ENCODE measurements around the gene USP34.
"Not testable (repeated sequence)": the region's sequence is repeated elsewhere in the genome, so short reads cannot be mapped to it uniquely, and the experiment has no call there.

Gene USP34

DNA sequence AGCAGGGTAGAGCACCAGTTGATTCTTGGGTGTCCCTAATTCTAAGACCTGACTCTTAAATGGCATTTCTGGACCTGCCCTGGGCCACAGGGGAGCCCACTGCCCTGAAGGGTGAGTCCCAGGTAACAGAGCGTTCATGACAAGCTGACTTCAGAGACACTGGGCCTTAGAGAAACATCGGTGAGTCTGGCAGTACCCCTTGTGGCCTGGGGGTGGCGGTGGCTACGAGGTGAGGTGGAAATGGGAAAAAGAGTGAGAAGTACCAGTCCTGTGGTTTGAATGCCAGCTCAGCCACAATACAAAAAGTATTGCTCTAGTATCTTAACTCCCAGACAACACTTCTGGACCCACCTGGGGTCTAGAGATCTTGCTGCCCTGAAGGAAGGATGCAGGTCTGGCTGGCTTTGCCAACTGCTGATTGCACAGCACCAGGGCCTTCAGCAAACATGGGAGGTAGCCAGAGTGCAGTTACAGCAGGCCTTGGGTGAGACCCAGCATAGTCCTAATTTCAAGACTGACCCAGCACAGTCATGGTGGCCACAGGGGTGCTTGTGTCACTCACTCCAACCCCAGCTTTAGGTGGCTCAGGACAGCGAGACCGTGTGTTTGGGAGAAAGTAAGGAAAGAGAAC, 44.5 kb downstream of the USP34 start:
- no peak for DNase-seq

DNA sequence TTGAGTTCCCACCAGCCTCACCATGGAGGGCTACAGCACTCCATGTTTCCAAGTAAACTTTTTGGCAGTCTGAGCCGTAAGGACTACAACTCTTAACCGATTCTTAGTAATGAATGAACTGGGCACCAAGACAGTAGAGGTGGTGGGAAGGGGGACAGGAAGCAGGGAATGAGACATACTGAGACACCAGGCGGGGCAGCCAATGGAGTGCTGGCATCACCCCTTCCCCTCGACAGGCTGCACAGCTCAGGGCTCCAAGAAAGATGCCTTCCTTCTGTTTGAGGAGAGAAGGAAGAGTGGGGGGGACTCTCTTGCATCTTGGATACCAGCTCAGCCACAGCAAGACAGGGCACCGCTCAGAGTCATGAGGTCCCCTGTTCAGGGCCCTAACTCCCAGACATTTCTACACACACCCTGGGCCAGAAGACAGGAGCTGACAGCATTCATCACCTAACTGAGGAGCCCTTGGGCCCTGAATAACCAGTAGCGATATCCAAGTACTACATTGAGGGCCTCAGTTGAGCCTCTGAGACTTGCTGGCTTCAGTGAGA, 45.2 kb downstream of the USP34 start:
- no peak for DNase-seq

DNA sequence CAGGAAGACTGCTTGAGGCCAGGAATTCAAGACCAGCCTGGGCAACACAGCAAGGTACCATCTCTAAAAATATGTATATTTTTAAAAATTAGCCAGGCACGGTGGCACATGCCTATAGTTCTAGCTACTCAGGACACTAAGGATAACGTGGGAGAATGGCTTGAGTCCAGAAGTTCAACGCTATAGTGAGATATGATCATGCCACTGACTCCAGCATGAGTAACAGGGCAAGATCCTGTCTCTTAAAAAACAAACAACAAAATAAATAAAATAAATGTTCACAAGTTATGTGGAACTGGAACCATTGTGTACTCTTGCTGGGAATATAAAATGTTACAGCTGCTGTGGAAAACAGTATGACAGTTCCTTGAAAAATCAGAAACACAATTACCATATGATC, 47.2 kb downstream of the USP34 start:
- no peak for DNase-seq

DNA sequence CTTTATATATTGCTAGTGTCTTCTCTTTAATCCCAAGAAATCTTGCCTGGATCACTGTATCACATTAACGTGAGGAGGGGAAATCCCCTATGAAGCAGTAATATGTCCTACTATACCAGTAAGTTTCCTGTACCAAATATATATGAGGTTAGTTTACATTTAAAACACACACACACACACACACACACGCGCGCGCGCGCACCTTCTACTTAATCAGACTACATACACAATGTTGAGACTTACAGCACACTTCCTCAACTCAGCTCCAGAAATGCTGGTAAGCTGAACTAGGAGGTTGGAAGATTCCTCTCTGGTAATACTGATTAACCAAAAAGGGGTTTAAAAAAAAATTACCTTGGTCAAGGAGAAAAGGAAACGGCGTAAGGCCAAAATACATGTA, 49.3 kb downstream of the USP34 start:
- no peak for DNase-seq

DNA sequence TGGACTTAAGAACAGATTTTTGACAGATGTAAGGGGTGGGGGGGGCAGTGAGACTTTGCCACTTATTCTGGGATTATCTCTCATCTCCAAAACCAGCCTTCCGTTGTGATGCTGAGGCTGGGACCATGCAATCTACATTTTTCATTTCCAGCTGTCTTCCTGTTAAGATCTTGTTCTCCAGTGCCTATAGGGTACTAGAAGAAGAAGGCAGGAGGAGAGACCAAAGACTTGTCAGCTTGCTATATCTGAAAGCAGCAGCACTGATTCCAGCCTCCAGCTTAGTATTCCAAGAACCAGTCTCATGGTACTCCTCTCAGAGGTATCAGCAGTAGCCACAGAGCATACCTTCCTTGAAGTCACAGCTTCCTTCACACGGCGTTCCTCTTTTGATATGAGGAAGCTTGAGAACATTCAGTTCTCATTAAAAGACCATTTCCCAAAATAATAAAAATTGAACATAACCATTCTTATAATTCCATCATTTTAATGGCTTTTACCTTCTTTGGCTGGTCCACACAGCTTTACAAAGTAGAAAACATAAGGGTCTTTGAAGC, 49.8 kb downstream of the USP34 start:
- DNase-seq: no peak

DNA sequence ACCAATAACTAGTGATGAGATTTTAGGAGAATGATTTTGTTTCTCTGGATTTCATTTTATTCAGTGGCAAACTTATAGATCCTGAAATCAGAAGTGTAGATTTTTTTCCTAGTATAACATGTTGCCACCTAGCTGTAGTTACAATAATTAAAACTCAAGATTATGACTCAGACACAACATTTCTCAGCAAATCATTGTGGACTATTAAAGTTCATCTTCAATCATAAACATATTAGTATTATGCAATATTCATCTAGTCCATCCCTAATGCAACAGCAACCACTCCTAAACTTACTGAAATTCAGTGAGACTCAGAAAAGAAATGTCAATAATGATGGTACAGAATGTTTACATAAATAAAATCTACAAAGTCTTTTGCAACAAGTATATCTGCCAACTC, 51.3 kb downstream of the USP34 start:
- DNase-seq: no peak

DNA sequence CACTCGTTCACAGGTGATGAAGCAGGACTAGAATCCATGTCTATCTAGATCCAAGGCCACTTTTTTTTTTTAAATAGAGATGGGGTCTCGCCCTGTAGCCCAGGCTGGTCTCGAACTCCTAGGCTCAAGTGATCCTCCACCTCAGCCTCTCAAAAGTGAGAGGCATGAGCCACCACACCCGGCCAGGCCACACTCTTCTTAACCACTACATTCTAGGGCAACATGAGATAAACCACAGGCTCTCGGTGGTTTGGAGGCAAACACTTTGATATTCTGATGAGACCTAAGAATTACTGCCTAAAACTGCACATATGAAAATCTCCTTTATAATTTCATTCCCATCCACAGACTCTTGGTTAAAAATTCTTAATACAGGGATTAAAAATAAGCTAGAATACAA, 51.8 kb downstream of the USP34 start:
- no peak for DNase-seq

DNA sequence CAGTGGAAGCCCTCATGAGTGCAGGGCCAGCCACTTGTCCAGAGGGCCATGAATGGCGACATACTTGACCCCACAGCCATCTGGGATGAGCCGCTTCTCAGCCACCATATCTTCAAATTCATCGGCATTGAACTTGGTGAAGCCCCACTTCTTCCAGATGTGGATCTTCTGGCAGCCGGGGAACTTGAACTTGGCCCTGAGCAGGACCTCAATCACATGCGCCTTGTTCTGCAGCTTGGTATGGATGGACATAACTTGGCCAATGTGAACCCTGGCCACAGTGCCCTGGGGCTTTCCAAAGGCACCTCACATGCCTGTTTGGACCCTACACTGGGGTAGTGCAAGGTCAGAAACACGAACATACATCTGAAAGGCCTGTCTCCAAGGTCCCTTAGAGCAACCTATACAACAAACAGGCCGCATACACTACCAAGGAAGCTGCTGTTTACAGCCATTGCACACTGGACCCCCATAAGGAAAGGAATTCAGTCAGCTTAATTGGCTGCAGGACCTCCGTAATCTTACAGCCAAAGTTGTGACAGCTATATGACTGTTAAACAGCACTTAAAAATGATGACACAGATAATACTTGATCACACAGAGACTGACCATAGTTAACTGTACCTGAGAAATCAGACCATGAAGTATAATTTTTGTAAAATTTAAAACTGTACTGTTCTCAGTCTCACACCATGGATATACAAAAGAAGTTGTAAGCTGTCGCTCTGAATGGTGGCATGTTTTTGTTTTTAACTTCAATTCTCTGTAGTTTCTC, 53.8 kb downstream of the USP34 start:
- no peak for DNase-seq

DNA sequence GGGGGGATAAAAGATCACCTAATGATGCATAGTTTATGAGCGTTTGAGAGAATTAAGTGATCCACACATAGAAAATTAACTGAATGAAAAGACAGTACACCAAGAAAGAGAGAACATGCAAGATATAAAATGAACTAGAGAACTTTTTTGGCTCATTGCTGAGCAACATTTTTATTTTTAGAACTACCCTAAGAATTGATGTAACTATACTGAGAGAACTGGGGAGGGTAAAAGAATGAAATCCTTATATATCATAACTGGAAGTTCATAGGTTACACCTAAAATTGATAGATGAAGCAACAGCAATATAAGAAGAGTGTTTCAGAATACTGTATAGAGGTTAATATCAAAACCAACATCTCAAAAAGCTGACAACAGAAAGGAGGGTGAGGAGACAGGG, 55.6 kb downstream of the USP34 start:
- no peak for DNase-seq

DNA sequence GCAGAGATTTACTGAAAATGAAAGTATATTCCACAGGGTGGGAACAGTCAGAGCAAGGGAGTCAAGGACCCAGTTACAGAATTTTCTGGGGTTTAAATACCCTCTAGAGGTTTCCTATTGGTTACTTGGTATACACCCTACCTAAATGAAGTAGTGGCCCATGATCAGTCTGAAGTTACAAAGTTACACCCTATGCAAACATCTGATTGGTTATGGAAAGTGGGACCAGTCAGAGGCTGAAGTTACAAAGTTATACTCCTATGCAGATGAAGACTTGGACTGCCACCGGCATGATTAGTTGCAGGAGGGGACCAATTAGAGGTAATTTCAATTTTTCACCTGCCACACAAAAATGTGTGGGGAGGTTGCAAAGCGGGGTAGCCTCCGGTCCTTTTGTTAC, 56.2 kb downstream of the USP34 start:
- no peak for DNase-seq

DNA sequence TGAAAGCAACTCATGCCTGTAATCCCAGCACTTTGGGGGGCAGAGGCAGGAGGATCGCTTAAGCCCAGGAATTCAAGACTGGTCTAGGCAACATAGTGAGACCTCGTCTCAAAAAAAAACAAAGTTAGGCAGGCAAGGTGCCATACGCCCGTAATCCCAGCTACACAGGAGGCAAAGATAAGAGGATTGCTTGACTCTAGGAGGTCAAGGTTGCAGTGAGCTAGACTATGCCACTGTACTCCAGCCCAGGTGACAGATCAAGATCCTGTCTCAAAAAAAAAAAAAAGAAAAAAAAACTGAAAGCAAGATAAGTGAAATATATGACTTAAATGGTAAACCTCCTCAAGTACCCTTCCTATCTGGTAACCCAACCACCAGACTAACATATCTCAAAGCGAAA, 59.8 kb downstream of the USP34 start:
- DNase-seq: no peak

DNA sequence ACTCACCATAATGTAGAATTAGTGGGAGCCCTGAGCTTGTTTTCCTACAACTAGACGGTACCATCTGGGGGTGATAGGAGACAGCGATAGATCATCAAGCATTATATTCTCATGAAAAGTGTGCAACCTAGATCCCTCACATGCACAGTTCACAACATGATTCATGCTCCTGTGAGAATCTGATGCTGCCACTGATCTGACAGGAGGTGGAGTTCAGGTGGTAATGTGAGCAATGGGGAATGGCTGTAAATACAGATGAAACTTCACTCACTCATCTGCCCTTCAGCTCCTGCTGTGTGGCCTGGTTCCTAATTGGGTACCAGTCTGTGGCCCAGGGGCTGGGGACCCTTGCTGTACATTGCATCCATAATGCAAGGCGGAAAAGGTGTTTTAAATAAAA, 60.7 kb downstream of the USP34 start:
- DNase-seq: no peak

DNA sequence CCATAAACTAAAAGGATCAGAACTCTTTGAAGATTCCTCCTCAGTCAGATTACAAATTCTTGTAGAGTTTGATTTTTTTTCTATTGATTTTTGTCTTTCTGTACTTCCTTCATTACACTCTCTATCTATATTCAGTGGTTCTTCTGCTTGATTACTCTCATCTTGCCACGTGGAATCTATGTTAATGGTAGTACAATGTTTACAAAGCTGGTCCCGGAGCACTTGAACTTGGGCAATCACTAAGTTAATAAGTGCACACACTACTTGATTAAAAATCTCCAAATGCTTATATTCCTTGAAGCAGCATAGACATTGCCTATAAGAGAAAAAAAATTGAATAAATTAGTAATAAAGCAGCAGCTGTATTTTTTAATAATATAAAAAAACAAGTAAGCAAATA, 65.1 kb downstream of the USP34 start:
- DNase-seq: no peak

DNA sequence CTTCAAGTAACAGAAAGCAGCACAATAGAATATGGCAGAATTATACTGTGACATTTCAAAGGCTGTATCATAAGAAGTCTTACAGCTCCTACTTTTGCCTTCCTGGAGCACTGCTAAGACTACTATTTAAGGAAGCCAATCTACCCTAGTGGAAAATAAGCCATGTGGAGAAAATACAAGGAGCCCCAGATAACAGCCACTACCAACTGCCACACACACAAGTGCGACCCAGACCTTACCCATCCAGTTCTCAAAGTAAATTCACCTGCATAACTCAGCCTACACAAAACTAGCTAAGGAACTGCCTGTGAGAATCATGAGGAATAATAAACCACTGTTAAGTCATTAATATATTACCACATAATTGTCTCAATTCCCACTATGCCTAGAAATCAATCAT, 66.4 kb downstream of the USP34 start:
- no peak for DNase-seq

DNA sequence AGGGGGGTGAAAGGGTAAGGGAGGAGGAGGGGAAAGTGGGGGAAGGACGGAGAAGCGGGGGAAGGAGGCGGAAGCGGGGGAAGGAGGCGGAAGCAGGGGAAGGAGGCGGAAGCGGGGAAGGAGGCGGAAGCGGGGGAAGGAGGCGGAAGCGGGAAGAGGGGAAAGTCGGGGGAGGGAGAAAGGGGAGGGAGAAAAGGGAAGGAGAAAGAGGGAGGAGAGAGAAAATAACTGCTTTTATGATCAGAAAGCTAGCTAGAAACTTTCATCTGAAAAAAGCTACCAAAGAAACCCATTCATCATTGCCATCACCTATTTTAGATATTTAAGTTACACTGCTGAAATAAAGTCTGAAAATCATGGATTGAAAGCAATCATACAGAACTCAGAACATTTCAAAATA, 72.5 kb downstream of the USP34 start:
- DNase-seq: no peak

DNA sequence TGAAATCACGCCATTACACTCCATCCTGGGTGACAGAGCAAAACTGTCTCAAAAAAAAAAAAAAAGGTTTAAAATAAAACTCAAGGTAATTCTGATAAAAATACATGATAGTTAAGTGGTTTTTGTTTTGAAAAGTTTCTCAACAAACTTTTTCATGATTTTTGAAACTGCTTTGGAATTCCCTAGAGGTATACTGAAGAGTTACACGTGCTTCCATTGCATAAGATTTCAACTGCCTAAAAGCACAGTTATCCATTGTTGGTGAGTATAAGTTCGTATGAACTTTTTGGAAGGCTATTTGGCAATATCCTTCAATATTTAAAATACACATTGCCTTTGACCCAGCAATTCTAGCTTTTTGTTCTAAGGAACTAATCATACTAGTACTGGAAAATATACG, 74.9 kb downstream of the USP34 start:
- DNase-seq: no peak

DNA sequence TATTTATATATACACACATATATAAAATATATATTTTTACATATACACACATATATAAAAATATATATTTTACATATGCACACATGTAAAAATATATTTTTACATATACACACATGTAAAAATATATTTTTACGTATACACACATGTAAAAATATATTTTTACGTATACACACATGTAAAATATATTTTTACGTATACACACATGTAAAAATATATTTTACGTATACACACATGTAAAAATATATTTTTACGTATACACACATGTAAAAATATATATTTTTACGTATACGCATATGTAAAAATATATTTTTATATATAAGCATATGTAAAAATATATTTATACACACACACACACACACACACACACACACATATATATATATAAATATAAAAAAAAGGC, 83.3 kb downstream of the USP34 start:
- DNase-seq: not testable (repeated sequence)

DNA sequence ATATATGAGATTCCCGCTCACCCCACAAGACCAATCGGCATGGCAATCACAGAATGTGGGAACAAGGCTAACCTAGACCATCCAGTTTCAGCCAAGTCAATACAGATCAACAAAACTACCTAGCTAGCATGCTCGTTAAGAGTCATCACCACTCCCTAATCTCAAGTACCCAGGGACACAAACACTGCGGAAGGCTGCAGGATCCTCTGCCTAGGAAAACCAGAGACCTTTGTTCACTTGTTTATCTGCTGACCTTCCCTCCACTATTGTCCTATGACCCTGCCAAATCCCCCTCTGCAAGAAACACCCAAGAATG, 90.0 kb downstream of the USP34 start:
- DNase-seq: not testable (repeated sequence)

DNA sequence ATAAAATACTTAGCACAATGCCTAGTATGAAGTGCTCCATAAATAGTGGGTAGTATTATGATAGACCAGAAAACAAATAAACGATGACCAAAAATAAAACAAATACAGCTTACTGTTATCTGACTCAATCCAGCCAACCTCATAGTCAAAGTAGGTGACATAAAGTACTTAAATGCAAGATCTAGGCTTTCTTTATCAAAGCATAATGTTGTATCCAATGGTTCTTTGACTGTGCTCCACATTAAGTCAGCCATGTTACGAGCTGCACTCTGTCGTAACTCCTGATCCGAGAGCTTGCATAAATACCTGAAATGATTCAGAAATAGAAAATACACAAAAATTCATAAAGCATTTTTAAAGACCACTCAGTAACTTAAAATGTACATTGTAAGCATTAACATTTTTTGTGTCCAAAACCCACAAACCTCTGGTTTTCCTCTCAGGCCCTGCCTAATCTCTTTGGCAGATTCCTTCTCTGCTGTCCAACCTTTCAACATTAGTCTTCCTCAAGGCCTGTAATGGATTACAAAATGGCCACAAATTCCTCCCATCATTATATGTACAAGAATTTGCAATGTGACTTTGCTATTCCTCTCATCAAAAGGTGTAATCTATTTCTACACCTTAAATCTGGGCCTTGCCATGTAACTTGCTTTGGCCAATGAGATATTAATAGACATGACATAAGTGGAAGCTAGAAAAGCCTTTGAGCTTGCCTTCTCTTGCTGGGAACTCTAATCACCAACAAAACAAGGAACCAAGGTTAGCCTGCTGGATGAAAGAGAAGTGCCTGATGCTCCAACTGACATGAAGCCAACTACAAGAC, 90.6 kb downstream of the USP34 start:
- no peak for DNase-seq

DNA sequence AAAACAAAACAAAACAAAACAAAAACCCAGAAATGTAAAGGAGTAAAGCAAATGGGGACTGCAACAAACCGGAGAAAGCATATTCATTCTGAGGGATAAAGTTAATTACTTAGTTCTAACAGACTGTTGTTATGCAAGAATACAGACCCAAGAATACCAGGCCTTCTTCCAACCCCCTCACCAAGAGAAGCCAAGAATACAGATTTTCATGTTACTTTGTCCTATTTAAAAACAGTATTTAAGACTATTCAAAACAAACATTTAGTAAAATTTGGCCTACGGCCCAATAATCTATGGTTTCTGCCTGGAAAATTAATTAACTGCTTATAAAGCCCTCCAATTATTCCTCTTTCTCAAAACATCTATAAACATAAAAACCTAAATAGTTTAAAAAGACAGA, 91.4 kb downstream of the USP34 start:
- DNase-seq: no peak

DNA sequence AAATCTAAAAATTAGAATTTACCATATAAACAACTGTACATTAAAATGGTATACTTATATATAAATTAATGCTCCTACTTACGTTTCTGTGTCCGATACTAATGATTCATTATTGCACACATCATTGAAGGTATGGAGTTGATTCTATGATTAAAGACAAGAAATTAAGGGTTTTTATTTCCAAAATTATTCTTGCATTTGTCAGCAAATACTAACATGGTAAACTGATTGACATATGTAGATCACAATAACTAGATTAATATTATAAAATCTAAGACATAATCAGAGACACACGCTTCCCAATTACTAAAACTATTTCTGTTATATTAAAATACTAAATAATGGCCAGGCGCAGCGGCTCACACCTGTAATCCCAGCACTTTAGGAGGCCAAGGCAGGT, 92.6 kb downstream of the USP34 start:
- no peak for DNase-seq

DNA sequence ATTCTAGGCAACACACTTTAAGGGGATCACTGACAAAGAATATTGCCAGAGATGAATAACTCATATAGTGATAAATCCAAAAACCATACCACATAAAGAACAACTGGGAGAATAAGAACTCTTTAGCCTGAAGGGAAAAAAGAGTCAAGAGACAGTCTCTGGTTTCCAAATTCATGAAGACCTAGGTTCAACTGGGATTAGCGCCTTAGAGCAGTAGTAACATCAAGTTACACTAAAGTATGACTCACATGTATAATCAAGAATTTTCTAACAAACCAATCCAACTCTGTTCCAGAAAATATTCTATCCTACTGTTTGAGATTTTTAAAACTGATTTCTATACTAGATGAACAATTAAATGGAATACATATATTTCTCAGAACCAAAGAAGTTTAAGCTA, 93.8 kb downstream of the USP34 start:
- no peak for DNase-seq

DNA sequence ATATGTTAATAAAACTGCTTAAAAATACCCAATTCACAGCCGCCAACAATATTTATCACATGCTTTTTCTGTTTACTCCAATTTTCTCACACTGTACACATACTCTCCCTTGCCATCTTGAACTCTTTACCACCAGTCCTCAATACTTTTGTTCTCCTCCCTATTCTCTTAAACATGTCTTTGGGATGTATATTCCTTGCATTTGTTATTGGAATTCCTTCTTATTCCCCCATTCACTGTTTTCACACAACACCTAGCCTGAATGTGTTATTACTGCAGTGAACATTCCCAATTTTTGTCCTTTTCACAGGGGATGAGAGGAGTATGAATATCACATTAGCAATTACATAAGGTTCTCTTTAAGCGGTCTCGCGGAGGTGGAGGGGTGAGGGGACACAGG, 94.7 kb downstream of the USP34 start:
- DNase-seq: no peak

DNA sequence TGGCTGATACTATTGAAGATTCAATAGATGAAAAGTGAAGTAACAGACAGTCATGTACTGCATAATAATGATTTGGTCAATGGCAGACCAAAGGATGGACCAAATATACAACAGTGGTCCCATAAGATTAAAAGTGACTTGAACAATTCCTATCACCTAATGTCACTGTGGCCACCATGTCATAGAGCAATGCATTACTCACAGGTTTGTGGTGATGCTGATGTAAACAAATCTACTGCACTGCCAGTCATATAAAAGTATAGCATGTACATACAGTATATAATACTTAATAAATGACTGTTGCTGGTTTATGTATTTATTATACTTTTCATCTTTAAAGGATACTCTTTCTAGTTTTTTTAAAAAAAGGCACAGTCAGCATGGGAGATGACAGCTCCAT, 99.9 kb downstream of the USP34 start:
- DNase-seq: no peak

Data from right hindlimb (tissue), 1 donor.